GM10248 (cell line): ENCODE data around the gene ATP6V0A1.
"Not testable (repeated sequence)": the region's sequence is repeated elsewhere in the genome, so short reads cannot be mapped to it uniquely, and the experiment has no call there.

ENCODE experiments used
- CTCF ChIA-PET: fragments of 300-600 bp; sonication (Branson Sonifier 250); formaldehyde crosslinking; extraction: SDS; loops from one replicate; lab custom pipeline; 2021; ENCODE audit warnings: antibody characterized with exemption; lab: Yijun Ruan, JAX
- POLR2A ChIA-PET: fragments of 350-650 bp; sonication (Branson Sonifier 250); formaldehyde crosslinking; extraction: SDS; loops from one replicate; lab custom pipeline; 2020; ENCODE audit warnings: antibody characterized with exemption; lab: Yijun Ruan, JAX
- DNase-seq: peaks from one replicate; pipeline ENCODE4 v3.0.0; 2012; ENCODE audit errors: extremely low spot score
- CTCF ChIP-seq: IDR thresholded peaks from 2 replicates; pipeline ENCODE4 v1.5.1; 2012; ENCODE audit warnings: mild to moderate bottlenecking, low read depth; ENCODE audit errors: extremely low read depth, missing control alignments, control extremely low read depth

The ATP6V0A1 gene

GRCh38 chr17:42548993-42549755 lies 90.5 kb downstream of the ATP6V0A1 start:
- no peak for TF ChIP-seq CTCF
- ChIA-PET POLR2A (no interaction called here), CTCF (interaction anchor here (0.7 to 2.0 kb wide), 15 partner anchors 10 to 275 kb away, joined by 3 to 11 read pairs (median 4); partner anchors contain the start of genes BECN1, NAGLU and PSMC3IP)
- DNase-seq, result no peak

- CTCF ChIA-PET, DNase-seq, POLR2A ChIA-PET: not testable (repeated sequence)
Observed at GRCh38 chr17:42552736-42553135, 94.1 kb downstream of the ATP6V0A1 start, which contains the start of gene HSD17B1. Gene HSD17B1 (plus strand): TSS chr17:42552923. CDS start chr17:42552934, 11 bp downstream.

- ChIA-PET CTCF (interaction anchor here (2.2 kb wide), 1 partner anchor 25 kb away, joined by 9 read pairs; the partner anchor contains the start of gene PSMC3IP), POLR2A (interaction anchor here (0.6 kb wide), 1 partner anchor 40 kb away, joined by 6 read pairs; no protein-coding TSS in a partner anchor)
- TF ChIP-seq CTCF, result no peak
- DNase-seq, result no peak
Observed at GRCh38 chr17:42553161-42553818, 94.6 kb downstream of the ATP6V0A1 start.

- DNase-seq, result no peak
- no peak for TF ChIP-seq CTCF
- CTCF ChIA-PET, result interaction anchor here (1.0 to 2.2 kb wide), 3 partner anchors 18 to 119 kb away, joined by 3 to 9 read pairs (median 3); partner anchors contain the start of genes NAGLU and PSMC3IP
- POLR2A ChIA-PET, result no interaction called here
Observed at GRCh38 chr17:42553866-42554249, 95.2 kb downstream of the ATP6V0A1 start.

- TF ChIP-seq CTCF, result no peak
- DNase-seq, result peak; percentile 90
- CTCF ChIA-PET, result interaction anchor here (0.8 to 2.2 kb wide), 5 partner anchors 13 to 119 kb away, joined by 3 to 9 read pairs (median 3); partner anchors contain the start of genes NAGLU and PSMC3IP
- POLR2A ChIA-PET, result interaction anchor here (0.5 kb wide), 1 partner anchor 141 kb away, joined by 9 read pairs; no protein-coding TSS in a partner anchor
Observed at GRCh38 chr17:42554250-42555121, 95.8 kb downstream of the ATP6V0A1 start.

GRCh38 chr17:42555122-42555622 lies 96.5 kb downstream of the ATP6V0A1 start:
- POLR2A ChIA-PET, result interaction anchor here (0.5 kb wide), 1 partner anchor 142 kb away, joined by 9 read pairs; no protein-coding TSS in a partner anchor
- CTCF ChIA-PET, result interaction anchor here (0.8 to 2.2 kb wide), 4 partner anchors 13 to 118 kb away, joined by 3 to 9 read pairs (median 3); partner anchors contain the start of gene PSMC3IP
- no peak for TF ChIP-seq CTCF
- DNase-seq, result no peak

- CTCF ChIA-PET, DNase-seq, POLR2A ChIA-PET: not testable (repeated sequence)
Observed at GRCh38 chr17:42555961-42556617, 97.4 kb downstream of the ATP6V0A1 start.
